IPS-NIHi11 (cell line): ENCODE measurements around the gene ASF1A.
"Not testable (repeated sequence)": the region's sequence is repeated elsewhere in the genome, so short reads cannot be mapped to it uniquely, and the experiment has no call there.

Source experiments
- DNase-seq: peaks from one replicate; pipeline ENCODE4 v3.0.0; 2012; ENCODE audit warnings: mixed read lengths, low spot score

The ASF1A gene

DNA sequence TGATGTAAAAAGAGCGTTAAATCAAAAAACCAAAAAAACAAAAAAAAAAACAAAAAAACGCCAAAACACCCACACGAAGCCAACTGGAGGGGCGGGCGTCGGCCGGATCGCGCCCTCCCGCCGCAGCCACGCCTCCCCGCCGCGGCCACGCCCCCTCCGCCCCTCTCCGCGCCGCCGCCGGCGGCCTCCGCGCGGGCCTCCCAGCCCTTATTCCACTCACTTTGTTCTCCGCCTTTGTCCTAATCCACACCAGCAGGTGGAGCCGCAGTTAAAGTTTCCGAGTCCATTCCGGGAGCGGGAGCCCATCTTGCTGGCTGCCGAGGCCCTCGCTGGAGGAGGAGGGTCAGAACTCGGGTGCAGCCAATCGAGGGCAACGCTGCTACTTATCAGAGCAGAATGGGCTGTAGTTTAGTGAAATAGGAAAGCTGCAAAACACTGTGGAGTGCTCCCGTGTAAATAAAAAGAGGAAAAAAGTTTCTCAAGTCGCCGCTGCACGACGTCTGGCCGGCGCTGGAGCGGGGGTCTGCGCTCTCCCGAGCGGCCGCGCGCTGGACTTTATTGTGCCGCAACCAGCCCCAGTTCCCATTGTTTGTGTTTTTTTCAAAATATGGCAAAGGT lies at the start of gene ASF1A:
ASF1A (plus strand) TSS at position 346 of the 618 bp plus-strand sequence; CDS start at position 608, 262 bp downstream.
- peak; percentile 90 for DNase-seq

DNA sequence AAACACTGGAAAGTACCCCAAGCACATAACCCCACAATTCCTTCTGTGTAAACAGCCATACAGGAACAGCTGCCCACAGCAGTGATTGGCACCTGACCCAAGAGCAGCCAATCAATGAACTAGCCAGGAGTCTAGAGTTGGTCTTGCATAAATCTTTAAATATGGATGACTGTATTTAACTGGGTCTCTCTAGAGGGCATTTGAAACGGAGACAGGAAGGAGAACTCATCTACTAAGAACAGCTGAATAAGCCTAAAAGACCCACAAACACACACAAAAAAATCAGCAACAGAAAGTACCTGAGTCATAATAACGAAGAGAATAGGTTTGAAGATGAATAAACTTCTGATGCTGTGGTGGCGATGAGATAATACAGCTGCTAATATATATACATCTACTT lies 49.0 kb upstream of the ASF1A start:
- DNase-seq, result no peak

DNA sequence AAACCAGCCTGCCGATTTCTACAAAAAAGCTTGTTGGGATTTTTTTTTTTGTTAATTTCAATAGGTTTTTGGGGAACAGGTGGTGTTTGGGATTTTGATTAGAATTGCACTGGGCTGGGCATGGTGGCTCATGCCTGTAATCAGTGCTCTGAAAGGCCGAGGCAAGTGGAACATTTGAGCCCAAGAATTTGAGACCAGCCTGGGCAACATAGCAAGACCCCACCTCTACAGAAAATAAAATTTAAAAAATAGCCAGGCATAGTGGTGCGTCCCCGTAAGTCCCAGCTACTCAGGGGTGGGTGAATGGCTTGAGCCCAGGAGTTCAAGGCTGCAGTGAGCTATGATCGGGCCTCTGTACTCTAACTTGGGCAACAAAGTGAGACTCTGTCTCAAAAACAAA lies 40.5 kb upstream of the ASF1A start:
- no peak for DNase-seq

DNA sequence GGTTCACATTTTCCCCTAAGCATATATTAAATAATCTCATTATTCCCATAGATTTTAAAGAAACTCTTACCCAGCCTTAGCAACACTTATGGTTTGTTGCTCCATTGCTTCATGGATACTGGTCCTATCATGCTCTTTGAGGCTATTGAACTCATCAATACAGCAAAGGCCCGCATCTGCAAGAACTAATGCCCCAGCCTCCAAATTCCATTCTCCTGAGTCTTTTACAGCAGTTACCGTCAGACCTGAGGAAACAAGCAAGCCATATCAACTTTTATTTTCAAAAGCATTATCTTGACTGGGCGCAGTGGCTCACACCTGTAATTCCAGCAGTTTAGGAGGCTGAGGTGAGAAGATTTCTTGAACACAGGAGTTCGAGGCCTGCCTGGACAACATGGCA lies 37.7 kb upstream of the ASF1A start:
- DNase-seq, result no peak

DNA sequence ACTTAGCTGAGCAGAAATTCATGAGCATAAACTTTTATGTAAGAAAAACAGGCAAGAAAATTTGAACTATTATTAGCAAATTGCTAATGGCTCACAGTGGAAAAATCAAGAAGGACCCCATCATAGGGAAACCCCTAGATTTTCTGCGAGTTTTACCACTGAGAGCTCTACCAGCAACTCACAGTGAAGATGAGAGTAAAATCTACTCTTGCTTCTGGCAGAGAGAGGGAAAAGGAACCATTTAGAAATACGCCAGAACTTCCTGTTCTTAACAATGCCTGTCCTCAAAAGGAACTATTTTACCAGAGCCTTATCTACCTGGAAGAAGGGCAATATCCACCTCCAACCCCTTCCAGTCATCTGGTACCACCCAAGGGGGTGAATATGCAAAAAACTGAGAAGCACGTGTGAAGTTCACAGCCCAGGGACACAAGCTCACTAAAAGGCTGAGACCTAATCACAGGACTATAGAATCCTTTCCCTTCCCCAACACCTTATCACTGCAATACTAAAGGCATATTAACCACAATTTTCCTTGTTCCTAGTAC lies 34.4 kb upstream of the ASF1A start:
- DNase-seq, result no peak

DNA sequence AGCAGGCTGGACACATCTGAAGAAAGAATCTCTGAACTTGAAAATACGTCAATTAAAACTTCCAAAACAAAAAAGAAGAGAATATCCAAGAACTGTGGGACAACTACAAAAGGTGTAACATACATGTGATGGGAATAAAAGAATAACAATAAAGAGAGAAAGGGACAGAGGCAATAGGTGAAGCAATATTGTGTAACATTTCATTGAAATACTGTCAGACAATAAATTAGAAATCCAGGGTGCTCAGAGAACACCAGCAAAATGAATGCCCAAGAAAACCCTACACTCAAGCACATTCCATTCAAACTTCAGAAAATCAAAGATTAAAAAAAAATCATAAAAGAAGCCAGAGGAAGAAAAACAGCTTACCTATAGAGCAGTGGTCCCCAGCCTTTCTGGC lies 33.6 kb upstream of the ASF1A start:
- no peak for DNase-seq

DNA sequence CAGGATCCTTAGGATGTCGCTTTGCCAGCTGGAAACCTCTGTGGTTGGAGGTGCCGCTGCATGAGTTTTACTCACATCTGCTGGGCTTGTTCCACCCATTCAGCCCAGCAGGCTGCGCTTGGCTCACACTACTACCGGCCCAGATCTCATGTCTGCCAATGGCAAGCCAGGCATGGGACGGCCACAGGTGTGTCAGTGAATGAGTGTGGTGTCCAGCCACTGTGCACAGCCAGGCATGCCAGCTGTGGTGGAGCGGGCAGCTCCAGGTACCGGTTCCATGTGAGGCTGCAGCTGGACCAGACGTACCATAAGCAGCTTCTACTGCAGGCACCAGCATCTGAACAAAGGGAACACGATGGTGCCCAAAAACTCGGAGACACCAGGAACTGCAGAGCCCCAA lies 33.1 kb upstream of the ASF1A start:
- DNase-seq, result no peak

DNA sequence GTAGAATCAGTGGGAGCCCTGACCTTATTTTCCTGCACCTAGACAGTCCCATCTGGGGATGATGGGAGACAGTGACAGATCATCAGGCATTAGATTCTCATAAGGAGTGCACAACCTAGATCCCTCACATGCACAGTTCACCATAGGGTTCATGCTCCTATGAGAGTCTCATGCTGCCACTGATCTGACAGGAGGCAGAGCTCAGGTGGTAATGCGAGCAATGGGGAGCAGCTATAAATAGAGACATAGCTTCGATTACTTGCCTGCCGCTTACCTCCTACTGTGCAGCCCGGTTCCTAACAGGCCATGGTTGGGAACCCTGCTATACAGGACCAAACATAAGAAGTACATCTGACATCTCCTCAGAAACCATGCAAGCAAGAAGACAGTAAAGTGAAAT lies 31.5 kb upstream of the ASF1A start:
- DNase-seq, result no peak

DNA sequence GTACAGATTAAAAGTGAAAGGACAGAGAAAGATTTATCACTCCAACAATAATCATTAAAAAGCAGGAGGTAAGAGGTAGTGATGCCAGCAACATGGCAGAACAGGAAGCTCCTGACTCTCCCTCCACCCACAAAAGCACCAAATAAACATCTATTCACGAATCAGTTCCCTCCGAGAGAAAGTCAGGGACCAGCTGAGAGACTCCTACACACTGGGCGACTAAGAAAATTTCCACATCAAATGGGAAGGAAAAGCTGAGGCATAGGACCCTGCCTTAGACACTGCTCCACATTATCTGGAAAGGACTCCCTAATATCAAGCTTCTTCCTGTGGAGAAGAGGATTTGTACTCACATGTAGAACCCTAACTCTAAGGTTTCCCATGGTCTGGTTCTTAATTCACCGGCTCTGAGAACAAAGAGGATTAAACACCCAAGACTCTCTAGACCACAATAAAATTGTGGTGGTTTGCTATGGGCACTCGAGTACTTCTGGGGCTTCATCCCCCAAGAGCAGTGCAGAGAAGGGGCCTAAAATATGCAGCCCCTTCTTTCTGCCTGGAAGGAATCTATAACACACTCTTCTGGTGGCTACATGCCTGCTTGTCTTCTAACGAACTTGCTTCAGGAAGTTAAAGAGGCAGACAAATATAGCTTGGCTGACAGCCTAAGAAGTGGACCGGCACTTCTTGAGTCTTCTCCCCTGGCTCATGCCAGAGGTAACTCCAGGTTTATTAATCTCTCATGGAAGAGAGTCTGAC lies 29.4 kb upstream of the ASF1A start:
- DNase-seq, result no peak

DNA sequence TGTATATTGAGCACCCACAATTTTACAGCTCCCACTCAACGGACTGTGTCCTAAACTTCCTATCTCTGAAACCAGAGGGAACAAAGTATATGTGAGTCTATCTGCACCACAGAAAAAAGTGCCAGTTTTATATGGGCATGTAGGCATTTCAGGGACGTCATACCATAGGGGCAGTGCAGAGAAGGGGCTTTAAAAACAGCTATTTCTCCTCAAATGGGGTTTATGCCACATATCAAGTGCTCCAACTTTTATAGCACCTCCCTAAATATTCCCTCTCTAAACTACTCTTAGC lies 28.9 kb upstream of the ASF1A start:
- no peak for DNase-seq

DNA sequence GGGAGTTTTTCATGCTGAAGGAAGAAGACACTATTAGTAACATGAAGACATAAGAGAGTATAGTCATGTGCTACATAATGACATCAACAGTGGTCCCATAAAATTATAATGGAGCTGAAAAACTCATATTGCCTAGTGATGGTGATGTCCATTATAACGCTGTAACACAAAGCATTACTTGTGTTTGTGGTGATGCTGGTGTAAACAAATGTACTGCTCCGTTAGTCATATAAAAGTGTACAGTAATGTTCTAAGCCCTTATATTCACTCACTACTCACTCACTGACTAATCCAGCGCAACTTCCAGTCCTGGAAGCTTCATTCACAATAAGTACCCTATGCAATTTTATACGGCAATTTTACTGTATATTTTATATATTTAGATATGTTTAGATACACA lies 26.8 kb upstream of the ASF1A start:
- no peak for DNase-seq

DNA sequence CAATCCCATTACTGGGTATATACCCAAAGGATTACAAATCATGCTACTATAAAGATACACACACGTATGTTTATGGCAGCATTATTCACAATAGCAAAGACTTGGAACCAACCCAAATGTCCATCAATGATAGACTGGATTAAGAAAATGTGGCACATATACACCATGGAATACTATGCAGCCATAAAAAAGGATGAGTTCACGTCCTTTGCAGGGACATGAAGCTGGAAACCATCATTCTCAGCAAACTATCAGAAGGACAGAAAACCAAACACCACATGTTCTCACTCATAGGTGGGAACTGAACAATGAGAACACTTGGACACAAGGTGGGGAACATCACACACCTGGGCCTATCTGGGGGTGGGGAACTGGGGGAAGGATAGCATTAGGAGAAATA lies 25.1 kb upstream of the ASF1A start:
- not testable (repeated sequence) for DNase-seq

DNA sequence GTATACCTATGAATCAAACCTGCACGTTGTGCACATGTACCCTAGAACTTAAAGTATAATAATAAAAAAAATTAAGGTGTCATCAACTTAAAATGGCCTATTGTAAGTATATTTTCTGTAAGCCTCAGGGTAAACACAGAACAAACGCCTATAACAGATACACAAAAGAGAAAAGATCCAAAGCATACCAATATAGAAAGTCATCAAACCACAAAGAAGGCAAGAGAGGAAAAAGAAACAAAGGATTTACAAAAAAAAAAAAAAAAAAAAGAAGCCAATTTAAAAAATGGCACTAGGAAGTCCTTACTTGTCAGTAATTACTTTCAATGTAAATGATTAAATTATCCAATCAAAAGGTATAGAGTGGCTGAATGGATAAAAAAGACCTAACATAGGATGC lies 24.6 kb upstream of the ASF1A start:
- no peak for DNase-seq

DNA sequence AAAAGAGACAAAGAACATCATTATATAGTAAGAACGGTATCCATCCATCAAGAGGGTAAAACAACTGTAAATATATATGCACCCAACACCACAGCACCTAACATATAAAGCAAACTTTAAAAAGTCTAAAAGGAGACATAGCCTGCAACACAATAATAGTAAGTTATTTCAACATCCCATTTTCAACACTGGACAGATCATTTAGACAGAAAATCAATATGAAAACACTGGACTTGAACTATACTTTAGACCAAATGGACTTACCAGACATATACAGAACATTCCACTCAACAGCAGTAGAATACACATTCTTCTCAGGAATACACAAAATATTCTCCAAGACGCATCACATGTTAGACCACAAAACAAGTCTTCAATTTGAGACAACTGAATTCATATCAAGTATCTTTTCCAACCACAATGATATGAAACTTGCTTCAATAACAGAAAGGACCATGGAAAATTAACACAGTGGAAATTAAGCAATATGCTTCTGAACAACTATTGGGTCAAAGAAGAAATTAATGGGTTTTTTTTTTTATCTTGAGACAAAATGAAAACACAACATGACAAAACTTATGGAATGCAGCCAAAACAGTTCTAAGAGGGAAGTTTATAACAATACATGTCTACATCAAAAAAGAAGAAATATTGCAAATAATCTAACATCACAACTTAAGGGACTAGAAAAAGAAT lies 23.9 kb upstream of the ASF1A start:
- no peak for DNase-seq

DNA sequence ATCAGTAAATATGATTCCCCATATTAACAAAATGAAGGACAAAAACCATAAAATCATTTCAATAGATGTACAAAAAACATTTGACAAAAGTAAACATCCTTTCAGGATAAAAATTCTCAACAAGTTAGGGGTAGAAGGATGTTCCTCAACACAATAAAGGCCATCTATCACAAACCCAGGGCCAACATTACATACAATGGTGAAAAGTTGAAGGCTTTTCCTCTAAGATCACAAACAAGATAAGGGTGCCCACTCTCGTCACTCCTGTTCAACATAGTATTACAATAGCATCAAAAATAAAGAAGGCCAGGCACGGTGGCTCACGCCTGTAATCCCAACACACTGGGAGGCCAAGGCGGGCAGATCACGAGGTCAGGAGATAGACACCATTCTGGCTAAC lies 22.6 kb upstream of the ASF1A start:
- no peak for DNase-seq

DNA sequence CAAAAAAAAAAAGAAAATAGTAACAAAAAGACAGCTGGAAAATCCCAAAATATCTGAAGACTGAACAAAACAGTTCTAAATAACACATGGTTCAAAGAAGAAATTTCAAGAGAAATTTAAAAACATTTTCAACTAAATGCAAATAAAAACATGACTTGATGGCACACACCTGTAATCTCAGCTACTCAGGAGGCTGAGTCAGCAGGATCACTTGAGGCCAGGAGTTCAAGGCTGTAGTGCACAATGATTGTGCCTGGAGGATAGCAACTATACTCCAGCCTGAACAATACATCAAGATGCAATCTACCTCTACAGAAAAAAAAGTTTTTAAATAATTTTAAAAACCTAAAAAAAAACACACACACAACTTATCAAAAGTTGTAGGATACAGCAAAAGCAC lies 21.6 kb upstream of the ASF1A start:
- no peak for DNase-seq

DNA sequence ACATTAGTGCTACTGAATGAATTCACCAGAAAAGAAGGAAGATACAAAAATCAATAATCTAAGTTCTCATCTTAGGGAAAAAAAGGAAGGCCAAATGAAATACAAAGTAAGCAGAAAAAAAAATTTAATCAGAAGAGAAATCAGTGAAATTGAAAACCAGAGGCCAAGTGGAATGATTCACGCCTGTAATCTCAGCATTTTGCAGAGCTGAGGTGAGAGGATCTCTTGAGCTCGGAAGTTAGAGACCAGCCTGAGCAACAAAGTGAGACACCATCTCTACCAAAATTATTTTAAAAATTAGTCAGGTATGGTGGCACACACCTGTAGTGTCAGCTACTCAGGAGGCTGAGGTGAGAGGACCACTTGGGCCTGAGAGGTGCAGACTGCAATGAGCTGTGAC lies 21.2 kb upstream of the ASF1A start:
- DNase-seq, result no peak

DNA sequence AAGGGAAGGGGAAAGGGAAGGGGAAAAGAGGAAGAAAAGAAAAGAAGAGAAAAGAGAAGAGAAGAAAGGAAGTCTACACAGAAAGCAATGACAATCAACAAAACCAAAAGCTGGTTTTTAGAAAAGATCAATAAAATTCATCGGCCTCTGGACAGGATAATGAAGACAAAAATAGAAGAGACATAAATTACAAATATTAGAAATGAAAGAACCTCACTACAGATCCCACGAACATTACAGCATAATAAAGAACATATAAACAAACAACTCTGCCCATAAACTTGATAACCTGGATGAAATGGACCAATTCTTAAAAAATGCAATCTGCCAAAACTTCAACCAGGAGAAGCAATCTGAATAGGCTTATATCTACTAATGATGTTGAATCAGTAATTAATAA lies 20.7 kb upstream of the ASF1A start:
- DNase-seq, result no peak

DNA sequence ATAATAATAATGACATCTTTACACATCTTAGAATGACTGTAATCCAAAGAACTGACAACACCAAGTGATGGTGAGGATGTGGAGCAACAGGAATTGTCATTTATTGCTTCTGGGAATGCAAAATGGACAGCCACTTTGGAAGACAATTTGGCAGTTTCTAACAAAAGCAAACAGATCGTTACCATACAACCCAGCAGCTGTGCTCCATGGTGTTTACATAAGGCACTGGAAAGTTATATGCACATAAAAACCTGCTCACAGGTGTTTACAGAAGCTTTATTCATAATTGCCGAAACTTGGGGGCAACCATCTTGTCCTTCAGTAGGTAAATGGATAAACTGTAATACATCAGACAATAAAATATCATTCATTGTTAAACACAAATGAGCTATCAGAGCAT lies 18.3 kb upstream of the ASF1A start:
- DNase-seq, result no peak

DNA sequence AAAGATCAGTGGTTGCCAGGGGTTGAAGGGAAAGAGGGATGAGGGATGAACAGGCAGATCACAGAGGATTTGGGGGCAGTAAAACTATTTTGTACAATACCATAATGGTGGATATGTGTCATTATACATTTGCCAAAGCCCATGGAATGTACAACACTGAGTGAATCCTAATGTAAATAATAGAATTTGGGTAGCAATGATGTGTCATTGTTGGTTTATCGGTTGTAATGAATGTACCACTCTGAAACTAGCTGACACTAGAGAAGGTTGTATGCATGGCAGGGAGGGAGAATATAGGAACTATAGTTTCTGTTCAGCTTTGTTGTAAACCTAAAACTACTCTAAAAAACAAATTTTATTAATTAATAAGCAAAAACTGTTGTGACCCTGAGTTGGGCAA lies 17.8 kb upstream of the ASF1A start:
- no peak for DNase-seq

DNA sequence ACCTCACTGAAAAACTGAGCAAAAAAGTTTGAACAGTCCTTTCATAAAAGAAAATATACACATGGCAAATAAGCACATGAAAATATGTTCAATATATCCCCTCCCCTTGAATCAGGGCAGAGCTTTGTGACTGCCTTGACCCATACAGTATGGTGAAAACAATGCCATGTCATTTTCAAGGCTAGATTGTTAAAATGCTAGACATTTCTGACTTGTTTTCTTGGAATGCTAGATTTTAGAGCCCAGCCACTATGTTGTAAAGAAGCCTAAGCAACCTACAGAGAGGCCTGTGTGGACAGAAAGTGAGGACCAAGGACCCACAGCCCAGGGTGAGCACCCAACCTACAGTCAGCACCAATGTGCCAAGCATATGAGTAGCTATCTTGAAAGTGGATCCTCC lies 17.1 kb upstream of the ASF1A start:
- DNase-seq, result no peak

DNA sequence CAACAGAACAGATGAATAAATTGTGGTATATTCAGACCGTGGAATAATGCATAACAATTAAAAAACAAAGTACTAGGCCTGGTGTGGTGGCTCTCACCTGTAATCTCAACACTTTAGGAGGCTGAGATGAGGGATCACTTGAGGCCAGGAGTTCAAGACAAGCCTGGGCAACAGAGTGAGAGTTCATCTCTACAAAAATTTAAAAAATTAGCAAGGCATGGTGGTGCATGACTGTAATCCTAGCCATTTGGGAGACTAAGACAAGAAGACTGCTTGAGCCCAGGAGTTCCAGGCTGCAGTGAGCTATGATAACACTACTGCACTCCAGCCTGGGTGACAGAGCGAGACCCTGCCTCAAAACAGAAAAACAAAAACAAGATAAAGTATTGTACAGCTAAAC lies 16.1 kb upstream of the ASF1A start:
- no peak for DNase-seq
